Measurements from ENCODE around the gene PRKD1.

The PRKD1 gene

DNA sequence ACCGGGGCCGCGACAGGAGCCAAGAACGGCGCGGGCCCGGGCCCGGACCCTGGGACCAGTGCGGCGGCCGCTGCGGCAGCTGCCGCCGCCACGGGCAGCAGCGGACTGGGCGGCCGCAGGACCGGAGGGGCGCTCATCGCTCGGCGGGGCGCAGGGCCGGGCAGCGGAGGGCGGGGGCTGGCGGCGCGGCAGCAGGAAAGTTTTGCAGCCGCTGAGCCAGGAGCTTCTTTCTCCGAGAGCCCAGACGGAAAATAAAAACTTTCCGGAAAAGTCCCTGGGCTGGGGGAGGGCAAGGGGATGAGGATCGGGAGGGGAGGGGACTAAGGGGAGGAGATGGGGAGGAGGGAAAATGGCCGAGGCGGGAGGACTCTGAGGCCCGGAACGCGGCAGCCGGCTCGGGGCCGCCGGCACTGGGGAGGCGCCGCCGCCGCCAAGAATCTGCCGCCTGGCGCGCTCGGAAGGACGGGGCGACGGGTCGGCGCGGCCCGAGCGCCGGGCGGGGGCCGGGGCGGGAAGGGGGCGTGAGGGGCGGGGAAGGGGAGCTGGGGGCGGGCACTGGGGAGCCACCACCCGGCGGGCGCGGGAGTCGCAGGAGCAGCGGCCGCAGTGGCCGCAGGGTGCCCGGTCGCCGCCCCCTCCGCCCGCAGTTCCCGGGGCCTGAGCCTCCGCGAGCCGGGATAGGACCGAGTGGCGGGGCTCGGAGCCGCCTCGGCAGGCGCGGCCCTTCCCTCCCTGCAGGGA lies at the start of gene PRKD1:
Gene PRKD1, minus strand, starts transcription at position 472 of the 741 bp plus-strand sequence.
- DNase-seq (ENCODE audit: low read depth in 2 of 2), result no peak

DNA sequence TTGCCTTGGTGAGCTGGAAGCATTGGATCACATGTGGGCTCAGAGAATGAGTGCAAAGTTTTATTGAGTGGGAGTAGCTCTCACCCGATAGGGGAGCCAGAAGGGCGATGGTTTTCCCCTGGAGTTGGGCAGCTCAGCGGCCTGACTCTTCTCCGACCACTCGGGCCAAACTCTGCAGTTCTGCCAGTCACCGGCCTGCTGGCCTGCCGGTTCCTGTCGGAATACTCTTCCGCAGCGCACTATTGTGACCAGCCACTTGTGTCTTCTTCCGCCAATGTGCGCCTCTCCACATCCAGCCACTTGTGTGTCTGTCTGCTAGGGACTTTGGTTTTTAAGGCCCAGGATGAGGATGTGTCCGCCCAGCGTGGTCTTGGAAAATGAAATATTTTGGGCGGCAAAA lies 43.5 kb upstream of the PRKD1 start:
- no peak for DNase-seq (ENCODE audit: low read depth in 2 of 2)

DNA sequence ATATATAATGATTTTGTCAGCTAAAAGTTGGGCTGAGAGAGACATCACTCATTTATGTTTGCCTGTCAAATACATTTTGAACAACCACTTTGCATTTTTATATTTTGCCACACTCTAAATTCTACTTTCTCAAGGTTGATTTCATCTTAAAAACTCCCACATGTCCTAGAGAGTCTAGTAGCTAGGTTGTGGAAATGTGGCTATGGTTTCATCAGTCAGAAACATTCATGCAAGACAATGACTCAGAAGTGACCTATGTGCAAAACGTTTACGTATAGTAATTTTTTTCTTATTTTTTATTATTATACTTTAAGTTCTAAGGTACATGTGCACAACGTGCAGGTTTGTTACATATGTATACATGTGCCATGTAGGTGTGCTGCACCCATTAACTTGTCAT lies 27.4 kb upstream of the PRKD1 start:
- DNase-seq (ENCODE audit: low read depth in 2 of 2), result no peak

- no peak for DNase-seq (ENCODE audit: low read depth in 2 of 2)
Observed at GRCh38 chr14:29953501-29953900, 25.9 kb upstream of the PRKD1 start.

- DNase-seq (ENCODE audit: low read depth in 2 of 2), result no peak
Observed at GRCh38 chr14:29944091-29944490, 16.4 kb upstream of the PRKD1 start.

DNA sequence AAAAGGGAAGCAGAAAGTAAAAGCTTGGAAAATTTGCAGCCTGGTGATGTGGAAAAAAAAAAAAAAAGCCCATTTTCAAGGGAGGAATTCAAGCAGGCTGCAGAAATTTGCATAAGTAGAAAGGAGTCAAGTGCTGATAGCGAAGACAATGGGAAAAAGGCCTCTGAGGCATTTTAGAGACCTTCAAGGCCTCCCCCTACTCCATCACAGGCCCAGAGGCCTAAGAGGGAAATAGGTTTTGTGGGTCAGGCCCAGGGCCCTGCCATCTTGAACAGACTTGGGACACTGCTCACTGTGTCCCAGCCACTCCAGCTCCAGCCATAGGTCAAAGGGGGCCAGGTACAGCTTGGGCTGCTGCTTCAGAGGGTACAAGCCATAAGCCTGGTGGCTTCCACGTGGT lies 13.8 kb upstream of the PRKD1 start:
- no peak for DNase-seq (ENCODE audit: low read depth in 2 of 2)

GRCh38 chr14:29940482-29940881 lies 12.8 kb upstream of the PRKD1 start:
- DNase-seq (ENCODE audit: low read depth in 2 of 2), result no peak

GRCh38 chr14:29937116-29937515 lies 9.5 kb upstream of the PRKD1 start:
- no peak for DNase-seq (ENCODE audit: low read depth in 2 of 2)

GRCh38 chr14:29930283-29930682 lies 2.6 kb upstream of the PRKD1 start:
- DNase-seq (ENCODE audit: low read depth in 2 of 2), result no peak

GRCh38 chr14:29928117-29928640 lies 532 bp upstream of the PRKD1 start:
- DNase-seq (ENCODE audit: low read depth in 2 of 2), result no peak

- no peak for DNase-seq (ENCODE audit: low read depth in 2 of 2)
Observed at GRCh38 chr14:29926701-29927375, 809 bp downstream of the PRKD1 start.

GRCh38 chr14:29926228-29926627 lies 1.4 kb downstream of the PRKD1 start:
- DNase-seq (ENCODE audit: low read depth in 2 of 2), result no peak

DNA sequence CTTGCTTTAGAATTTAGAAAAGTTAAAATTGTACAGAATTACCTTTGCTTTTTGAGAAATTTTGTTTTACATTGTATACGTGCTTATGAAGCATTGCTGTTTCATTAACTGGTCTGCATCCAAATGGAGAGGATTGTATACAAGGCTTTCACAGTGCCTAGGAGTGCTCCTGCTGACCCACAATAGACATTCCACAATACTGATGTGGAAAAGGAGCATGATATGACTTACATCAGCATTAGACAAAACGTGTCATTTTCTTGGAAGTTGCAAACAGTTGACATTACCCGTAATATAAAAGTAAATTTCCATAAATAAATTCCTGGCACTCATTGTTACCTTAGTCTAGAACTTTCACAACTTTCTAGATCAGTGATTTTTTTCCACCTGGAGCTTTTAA lies 1.9 kb downstream of the PRKD1 start:
- DNase-seq (ENCODE audit: low read depth in 2 of 2), result no peak

DNA sequence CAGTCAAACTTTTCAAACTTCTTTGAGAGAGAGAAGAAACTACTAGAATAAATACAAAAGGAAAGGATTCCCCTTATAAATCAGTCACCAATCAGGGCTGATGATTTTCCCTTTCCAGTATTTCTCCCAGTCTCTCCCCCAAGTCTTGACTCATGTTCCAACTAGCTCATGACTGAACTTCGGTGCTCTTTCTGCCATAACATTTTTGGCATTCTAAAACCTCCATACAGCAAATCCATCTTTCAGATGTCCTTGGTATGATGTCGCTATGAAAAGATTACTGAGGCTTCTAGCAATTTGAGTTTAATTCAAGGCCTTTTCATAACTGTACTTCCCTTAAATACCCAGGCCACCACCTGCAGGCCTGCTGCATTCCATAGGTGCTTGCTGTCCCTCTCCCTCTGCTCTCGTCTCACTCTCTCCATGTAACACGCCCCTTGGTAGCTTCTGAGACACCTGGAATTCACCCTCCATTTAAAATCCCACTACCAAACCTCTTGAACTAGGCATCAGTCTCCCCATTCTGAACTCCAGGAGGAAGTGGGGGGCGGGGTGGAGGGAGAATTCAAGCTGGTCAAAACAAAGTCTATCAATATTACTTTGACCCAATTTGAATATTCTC lies 2.4 kb downstream of the PRKD1 start:
- DNase-seq (ENCODE audit: low read depth in 2 of 2), result no peak

- no peak for DNase-seq (ENCODE audit: low read depth in 2 of 2)
Observed at GRCh38 chr14:29919845-29920244, 7.8 kb downstream of the PRKD1 start.

- DNase-seq (ENCODE audit: low read depth in 2 of 2), result no peak
Observed at GRCh38 chr14:29918981-29919380, 8.7 kb downstream of the PRKD1 start.

GRCh38 chr14:29913566-29913965 lies 14.1 kb downstream of the PRKD1 start:
- DNase-seq (ENCODE audit: low read depth in 2 of 2), result no peak

DNA sequence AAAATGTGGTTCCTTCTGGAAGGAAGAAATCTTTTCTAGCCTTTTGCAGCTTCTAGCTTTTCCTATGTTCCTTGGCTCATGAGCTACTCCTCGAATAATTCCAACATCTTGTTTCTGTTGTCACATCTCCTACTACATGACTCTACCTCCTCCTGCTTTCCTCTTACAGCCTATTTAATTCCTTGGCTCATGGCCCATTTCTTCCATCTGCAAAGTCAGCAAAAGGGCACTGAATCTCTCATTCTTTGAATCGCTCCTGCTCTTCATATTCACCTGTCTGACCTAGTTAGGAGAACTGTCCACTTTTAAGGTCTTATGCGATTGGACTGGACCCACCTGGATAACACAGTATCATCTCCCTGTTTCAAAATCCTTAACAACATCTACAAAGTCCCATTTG lies 15.8 kb downstream of the PRKD1 start:
- DNase-seq (ENCODE audit: low read depth in 2 of 2), result no peak

- no peak for DNase-seq (ENCODE audit: low read depth in 2 of 2)
Observed at GRCh38 chr14:29908652-29909577, 18.7 kb downstream of the PRKD1 start.

GRCh38 chr14:29906256-29906870 lies 21.3 kb downstream of the PRKD1 start:
- DNase-seq (ENCODE audit: low read depth in 2 of 2), result no peak

DNA sequence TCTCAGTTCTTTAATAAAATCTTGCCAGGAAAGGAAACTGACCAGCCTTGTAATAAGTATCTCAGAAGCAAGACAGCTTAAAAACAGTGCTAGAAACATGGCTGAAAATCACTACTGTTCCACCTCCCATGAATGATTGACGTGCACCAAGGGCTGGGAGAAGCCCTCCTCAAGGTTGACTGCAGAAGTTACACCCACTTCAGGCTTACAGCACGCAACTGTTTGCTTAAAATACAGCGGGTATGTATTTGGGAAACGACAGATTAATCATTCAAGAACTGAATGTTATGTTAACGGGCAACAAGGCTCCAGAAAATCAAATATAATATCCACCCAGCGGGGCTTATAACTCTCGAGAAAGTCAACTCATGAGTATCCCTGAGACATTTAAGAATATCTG lies 22.1 kb downstream of the PRKD1 start:
- no peak for DNase-seq (ENCODE audit: low read depth in 2 of 2)

Measured in stimulated activated CD4-positive, alpha-beta T cell treated with anti-CD3 and anti-CD28 coated beads, Interleukin-1b, Interleukin-23, amount 100 ng/mL, for 1 hour (primary cell).